HCT116 (cell line): ENCODE data around the gene ZFPL1. TPM values are rescaled to one million over a fixed set of nuclear protein-coding genes. Genes with fewer than 3 reads are reported as not detected.

Experiments
- ATAC-seq: fragments of 200-7000 bp; cut with Tn5 transposase; 2 replicates; pipeline ENCODE4 v1.9.1; 2020; ENCODE audit warnings: mild to moderate bottlenecking, moderate library complexity
- BruUV-seq: library from RNA; stranded (reverse); fragments of 400-500 nt; replicated peaks from 2 replicates; lab custom pipeline; 2021; lab: Mats Ljungman, UMichigan
- CTCF ChIA-PET: fragments of 300-600 bp; sonication (Branson Sonifier 250); formaldehyde crosslinking; loops from one replicate; lab custom pipeline; 2021; ENCODE audit warnings: antibody characterized with exemption; lab: Charles Lee
- POLR2A ChIA-PET: fragments of 300-600, 350-600 bp; sonication (Branson Sonifier 250); formaldehyde crosslinking; loops from one replicate; lab custom pipeline; 2021; ENCODE audit warnings: antibody characterized with exemption; lab: Charles Lee
- RAD21 ChIA-PET, 2 experiments: fragments of 300-600 bp; sonication (Branson Sonifier 250); formaldehyde crosslinking; loops; one replicate each; lab custom pipeline; 2023; ENCODE audit warnings: low total read pairs in 2 of 2; ENCODE audit not compliant: uncharacterized antibody in 2 of 2, unreplicated experiment in 2 of 2, low non-redundant PET in 1 of 2; lab: Charles Lee
- DNase-seq: peaks from one replicate; pipeline ENCODE4 v3.0.0-alpha.2; 2010; ENCODE audit warnings: low read depth, low spot score
- H2AFZ ChIP-seq: fragments of 200-600 bp; shearing (Covaris generic), sonication (generic); 2 replicates; pipeline ENCODE4 v1.6.1; 2017; ENCODE audit warnings: low read depth, mixed run types, mixed read lengths, antibody characterized with exemption, low read length; ENCODE audit not compliant: poor library complexity, severe bottlenecking
- H3K27ac ChIP-seq: 2 replicates; pipeline ENCODE4 v1.5.1; 2012; ENCODE audit warnings: low read depth, low read length
- H3K27me3 ChIP-seq: fragments of 200-600 bp; sonication (generic); 2 replicates; pipeline ENCODE4 v1.6.1; 2016; ENCODE audit warnings: mixed run types, low read length, mixed read lengths; ENCODE audit not compliant: insufficient read depth
- H3K36me3 ChIP-seq, 2 experiments: fragments of 200-500 bp in 1 of 2; fragments of 200-600 bp in 1 of 2; sonication (Bioruptor generic) in 1 of 2; sonication (generic) in 1 of 2; 2 replicates each; pipeline versions ENCODE4 v1.5.1 to v1.6.1; 2014 to 2016; ENCODE audit warnings: low read length in 2 of 2, inconsistent platforms in 1 of 2, mixed read lengths in 1 of 2, mixed run types in 1 of 2; ENCODE audit not compliant: insufficient read depth in 2 of 2, control insufficient read depth in 1 of 2
- H3K4me1 ChIP-seq, 2 experiments: fragments of 200-600 bp in 1 of 2; sonication (generic) in 1 of 2; 2 replicates each; pipeline versions ENCODE4 v1.5.1 to v1.6.1; 2012 to 2017; ENCODE audit warnings: low read length in 2 of 2, inconsistent platforms in 1 of 2, mild to moderate bottlenecking in 1 of 2, mixed read lengths in 1 of 2, mixed run types in 1 of 2, moderate library complexity in 1 of 2; ENCODE audit not compliant: insufficient read depth in 2 of 2, control insufficient read depth in 1 of 2
- H3K4me2 ChIP-seq: fragments of 200-600 bp; sonication (generic); 2 replicates; pipeline ENCODE4 v1.6.1; 2017; ENCODE audit warnings: mixed run types, low read length, mixed read lengths
- H3K4me3 ChIP-seq, 2 experiments: fragments of 200-600 bp in 1 of 2; sonication (generic) in 1 of 2; replicated peaks in 1 of 2; 2 replicates each; pipeline ENCODE4 v1.5.1; 2011 to 2016; ENCODE audit warnings: low read length in 2 of 2, control low read depth in 1 of 2, low read depth in 1 of 2, mild to moderate bottlenecking in 1 of 2, mixed read lengths in 1 of 2, mixed run types in 1 of 2
- H3K79me2 ChIP-seq: fragments of 200-600 bp; sonication (generic); 2 replicates; pipeline ENCODE4 v1.6.1; 2017; ENCODE audit warnings: mild to moderate bottlenecking, mixed run types, low read length, moderate library complexity, mixed read lengths; ENCODE audit not compliant: insufficient read depth
- H3K9ac ChIP-seq: fragments of 200-600 bp; sonication (generic); 2 replicates; pipeline ENCODE4 v1.6.1; 2016; ENCODE audit warnings: low read length, mixed read lengths
- H3K9me2 ChIP-seq: fragments of 200-600 bp; sonication (generic), shearing (Covaris generic); 2 replicates; pipeline ENCODE4 v1.6.1; 2017; ENCODE audit warnings: mixed run types, mild to moderate bottlenecking, moderate library complexity; ENCODE audit not compliant: insufficient read depth
- H3K9me3 ChIP-seq, 2 experiments: fragments of 200-500 bp in 1 of 2; fragments of 200-600 bp in 1 of 2; sonication (Bioruptor generic) in 1 of 2; sonication (generic) in 1 of 2; 2 replicates each; pipeline ENCODE4 v1.6.1; 2014 to 2017; ENCODE audit warnings: low read length in 2 of 2, mixed read lengths in 2 of 2, inconsistent platforms in 1 of 2, low read depth in 1 of 2, mild to moderate bottlenecking in 1 of 2, mixed run types in 1 of 2, moderate library complexity in 1 of 2; ENCODE audit not compliant: control insufficient read depth in 1 of 2, insufficient read depth in 1 of 2
- H4K20me1 ChIP-seq: fragments of 200-600 bp; sonication (generic), shearing (Covaris generic); 2 replicates; pipeline ENCODE4 v1.6.1; 2017; ENCODE audit warnings: mixed run types, mild to moderate bottlenecking, moderate library complexity; ENCODE audit not compliant: insufficient read depth
- CEBPB ChIP-seq: IDR thresholded peaks from 2 replicates; pipeline ENCODE4 v1.6.1; 2012; ENCODE audit warnings: low read depth
- EGR1 ChIP-seq: IDR thresholded peaks from 2 replicates; pipeline ENCODE4 v1.6.1; 2012; ENCODE audit warnings: low read depth
- FOSL1 ChIP-seq: IDR thresholded peaks from 2 replicates; pipeline ENCODE4 v1.6.1; 2012; ENCODE audit warnings: low read depth
- POLR2A ChIP-seq: IDR thresholded peaks from 2 replicates; pipeline ENCODE4 v1.7.0; 2011; ENCODE audit warnings: borderline replicate concordance; ENCODE audit not compliant: insufficient read depth, insufficient read length; ENCODE audit errors: extremely low read depth
- SP1 ChIP-seq: IDR thresholded peaks from 2 replicates; pipeline ENCODE4 v1.6.1; 2012; ENCODE audit warnings: low read depth
- SRF ChIP-seq: IDR thresholded peaks from 2 replicates; pipeline ENCODE4 v1.6.1; 2012; ENCODE audit warnings: low read depth
- intact Hi-C: fragments of 100-400 bp; cut with micrococcal nuclease; formaldehyde crosslinking; loops from 2 replicates; pipeline ENCODE4 v1.10.0; 2022
- total RNA-seq: library from RNA; stranded (reverse); gene quantifications from one replicate; pipeline ENCODE4 v1.2.1, GENCODE V29; 2021; ENCODE audit not compliant: unreplicated experiment

Gene ZFPL1
- total RNA-seq, 1 experiment from 2014 or later = 35.3 TPM

GRCh38 chr11:65066315-65066714, 17.7 kb upstream of the ZFPL1 start:
- BruUV-seq = no TSS peak

GRCh38 chr11:65066805-65067291, 17.2 kb upstream of the ZFPL1 start:
- Histone ChIP-seq H3K36me3 (no peaks in the 10 kb centered on the region), H3K27me3 (no peaks in the 10 kb centered on the region), H3K9me2 (no peaks in the 10 kb centered on the region), H3K9ac (no peak overlapping the region), H3K4me2 (no peak overlapping the region), H3K9me3 (no peaks in the 10 kb centered on the region), H4K20me1 (no peaks in the 10 kb centered on the region), H3K79me2 (no peaks in the 10 kb centered on the region), H3K4me1 (no peaks in the 10 kb centered on the region), H2AFZ (no peak overlapping the region), H3K27ac (no peak overlapping the region), H3K4me3 (no peak overlapping the region)
- ATAC-seq = no peak
- CTCF ChIA-PET = no interaction called here
- no peak for DNase-seq
- intact Hi-C loops = no loop called here
- TF ChIP-seq SRF (no peak), SP1 (no peak), EGR1 (no peak)
- no TSS peak for BruUV-seq
- POLR2A ChIA-PET = no interaction called here
- RAD21 ChIA-PET = no interaction called here

More at GRCh38 chr11:65066315-65066714, 17.7 kb upstream of the ZFPL1 start:
- no peak for DNase-seq
- CTCF ChIA-PET = no interaction called here
- Histone ChIP-seq H3K36me3 (no peaks in the 10 kb centered on the region), H3K79me2 (no peaks in the 10 kb centered on the region), H2AFZ (no peak overlapping the region)
- RAD21 ChIA-PET = no interaction called here
- TF ChIP-seq POLR2A (no peak), SP1 (no peak), FOSL1 (no peak), CEBPB (no peak)
- TF ChIP-seq, all 23 proteins: peak for 0
- Histone ChIP-seq H3K4me2 (no peak overlapping the region), H3K9me2 (no peaks in the 10 kb centered on the region), H4K20me1 (no peaks in the 10 kb centered on the region), H3K27ac (no peak overlapping the region), H3K9me3 (no peaks in the 10 kb centered on the region), H3K9ac (no peak overlapping the region), H3K4me3 (no peak overlapping the region), H3K27me3 (no peaks in the 10 kb centered on the region), H3K4me1 (no peaks in the 10 kb centered on the region)
- POLR2A ChIA-PET = no interaction called here
- ATAC-seq = no peak
- intact Hi-C loops = no loop called here
